GM18508 (cell line): ENCODE data around the gene GPAT3.
"Not testable (repeated sequence)": the region's sequence is repeated elsewhere in the genome, so short reads cannot be mapped to it uniquely, and the experiment has no call there.

ENCODE experiments used
- ATAC-seq: cut with Tn5 transposase; IDR thresholded peaks from one replicate; pipeline ENCODE4 v1.9.1; 2021; ENCODE audit warnings: moderate number of reproducible peaks; ENCODE audit not compliant: insufficient read depth, unreplicated experiment

GPAT3 gene

DNA sequence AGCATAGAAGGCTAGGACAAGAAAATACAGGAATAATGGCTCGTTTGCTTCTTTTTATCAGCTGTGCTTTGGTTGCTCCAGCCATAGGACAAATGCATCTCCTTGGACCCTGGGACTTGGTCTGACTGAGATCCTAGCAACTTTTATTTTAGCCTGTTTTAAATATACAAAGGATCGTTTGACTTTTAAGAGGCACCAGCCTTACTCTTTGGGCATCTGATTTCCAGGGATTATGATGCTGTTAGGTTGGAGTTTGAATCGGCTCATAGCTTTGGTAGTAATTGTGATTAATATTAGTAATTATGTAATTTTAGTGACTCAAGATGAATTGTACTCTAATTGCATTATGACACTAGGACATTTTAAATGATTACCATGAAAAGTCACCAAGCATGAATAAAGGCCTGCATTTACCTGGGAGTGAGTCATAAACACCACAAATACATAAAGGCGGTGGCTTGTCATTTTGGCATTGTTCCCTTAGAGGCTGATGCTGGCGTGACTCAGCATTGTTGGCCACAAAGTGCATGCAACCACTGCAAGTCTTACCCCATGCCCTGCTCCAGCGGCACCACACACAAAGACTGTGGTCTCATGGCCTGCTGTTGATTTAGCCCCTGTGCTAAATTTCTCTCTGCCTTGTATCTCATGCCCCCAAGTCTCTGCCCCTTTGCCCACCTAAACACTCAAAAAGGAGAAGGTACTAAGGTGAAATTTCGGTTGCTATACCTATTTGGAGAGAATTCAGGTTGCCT is 12.4 kb downstream of the GPAT3 start:
- peak; percentile 90 for ATAC-seq

DNA sequence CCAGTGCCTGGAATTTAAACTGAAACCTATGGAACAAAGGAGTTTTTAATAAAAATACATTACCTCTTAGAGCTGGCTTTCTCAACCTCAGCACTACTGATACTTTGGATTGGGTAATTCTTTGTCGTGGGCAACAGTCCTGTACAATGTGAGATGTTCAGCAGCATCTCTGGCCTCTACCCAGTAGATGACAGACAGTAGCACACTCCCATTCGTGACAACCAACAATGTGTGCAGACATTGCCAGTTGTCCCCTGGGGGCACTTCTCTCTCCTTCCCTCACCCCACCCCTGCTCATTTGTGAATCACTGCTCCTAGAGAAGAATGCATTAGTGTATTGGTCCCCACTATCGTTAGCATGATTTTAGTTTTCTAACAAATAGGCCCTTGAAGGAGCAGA is 16.2 kb downstream of the GPAT3 start:
- ATAC-seq: no peak

DNA sequence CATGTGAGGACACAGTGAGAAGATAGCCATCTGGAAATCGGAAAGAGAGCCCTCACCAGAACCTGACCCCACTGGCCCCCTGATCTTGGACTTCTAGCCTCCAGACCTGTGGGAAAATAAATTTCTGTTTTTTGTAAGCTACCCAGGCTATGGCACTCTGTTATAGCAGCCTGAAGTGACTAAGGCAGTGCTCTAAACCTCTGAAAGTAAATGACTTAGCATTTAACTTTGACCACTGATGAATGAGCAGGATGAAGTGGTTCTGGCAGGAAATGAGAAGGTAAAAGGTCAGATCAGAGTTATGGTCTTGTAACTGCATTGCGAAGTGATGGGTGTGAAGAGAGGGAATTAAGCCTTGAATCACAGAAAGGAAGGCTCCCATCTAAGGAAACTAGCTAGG is 17.0 kb downstream of the GPAT3 start:
- ATAC-seq: peak; percentile 69

DNA sequence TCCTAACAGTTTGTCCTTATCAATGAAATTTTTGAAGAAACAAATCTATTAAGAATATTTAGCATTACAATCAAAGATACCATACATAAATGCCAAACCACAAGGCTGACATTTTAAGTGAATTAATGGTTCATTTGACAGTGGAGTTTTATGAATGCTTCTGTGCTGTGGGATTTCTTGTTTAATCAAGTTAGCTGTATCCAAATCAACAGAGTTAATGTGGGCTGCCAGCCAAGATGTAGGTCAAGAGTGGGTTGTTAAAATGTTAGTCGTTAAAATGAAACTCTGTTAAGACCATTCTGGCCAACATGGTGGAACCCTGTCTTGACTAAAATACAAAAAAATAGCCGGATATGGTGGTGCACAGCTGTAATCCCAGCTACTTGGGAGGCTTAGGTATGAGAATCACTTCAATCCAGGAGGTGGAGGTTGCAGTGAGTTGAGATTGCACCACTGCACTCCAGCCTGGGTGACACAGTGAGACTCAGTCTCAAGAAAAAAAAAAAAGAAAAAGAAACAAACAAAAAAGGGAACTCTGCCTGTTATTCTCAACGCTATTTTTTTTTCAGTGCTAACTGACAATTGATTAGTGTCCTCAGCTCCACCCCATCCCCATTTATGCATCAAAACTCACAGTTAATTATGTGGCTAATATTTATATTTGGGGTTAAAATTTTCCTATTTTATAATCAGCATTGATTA is 20.2 kb downstream of the GPAT3 start:
- no peak for ATAC-seq

DNA sequence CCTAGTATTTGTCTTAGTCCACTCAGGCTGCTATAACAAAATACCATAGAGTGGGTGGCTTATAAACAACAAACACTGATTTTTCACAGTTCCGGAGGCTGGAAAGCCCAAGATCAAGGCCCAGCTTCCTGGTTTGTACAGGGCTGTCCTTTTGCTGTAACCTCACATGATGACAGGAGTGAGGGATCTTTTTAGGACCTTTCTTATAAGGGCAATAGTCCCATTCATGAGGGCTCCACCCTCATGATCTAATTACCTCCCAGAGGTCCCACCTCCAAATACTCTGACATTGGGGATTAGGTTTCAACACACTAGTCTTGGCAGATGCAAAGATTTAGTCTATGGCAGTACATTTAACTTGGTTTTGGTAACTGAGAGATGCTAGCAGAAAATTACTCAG is 20.9 kb downstream of the GPAT3 start:
- ATAC-seq: no peak

DNA sequence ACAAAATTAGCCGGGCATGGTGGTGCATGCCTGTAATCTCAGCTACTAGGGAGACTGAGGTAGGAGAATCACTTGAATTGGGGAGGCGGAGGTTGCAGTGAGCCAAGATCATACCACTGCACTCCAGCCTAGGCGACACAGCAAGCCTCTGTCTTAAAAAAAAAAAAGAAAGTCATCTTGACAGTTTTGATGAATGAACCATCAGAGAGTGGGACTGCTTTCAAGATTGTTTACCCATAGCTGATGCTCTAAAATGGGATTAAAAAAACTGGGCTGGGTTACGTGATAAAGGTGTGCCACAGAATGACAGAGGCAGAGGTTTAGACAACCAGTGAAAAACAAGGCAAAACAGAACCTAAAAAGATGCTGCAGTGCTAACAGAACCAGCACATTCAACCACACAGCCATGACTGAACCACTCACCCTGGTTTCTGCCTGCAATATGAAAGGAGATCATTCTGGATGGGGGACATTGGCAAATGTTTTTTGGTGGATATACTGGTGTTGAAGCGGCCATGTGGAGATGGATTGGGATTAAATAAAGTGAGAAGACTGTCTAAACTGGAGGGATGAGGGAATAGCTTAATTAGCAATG is 22.2 kb downstream of the GPAT3 start:
- no peak for ATAC-seq

DNA sequence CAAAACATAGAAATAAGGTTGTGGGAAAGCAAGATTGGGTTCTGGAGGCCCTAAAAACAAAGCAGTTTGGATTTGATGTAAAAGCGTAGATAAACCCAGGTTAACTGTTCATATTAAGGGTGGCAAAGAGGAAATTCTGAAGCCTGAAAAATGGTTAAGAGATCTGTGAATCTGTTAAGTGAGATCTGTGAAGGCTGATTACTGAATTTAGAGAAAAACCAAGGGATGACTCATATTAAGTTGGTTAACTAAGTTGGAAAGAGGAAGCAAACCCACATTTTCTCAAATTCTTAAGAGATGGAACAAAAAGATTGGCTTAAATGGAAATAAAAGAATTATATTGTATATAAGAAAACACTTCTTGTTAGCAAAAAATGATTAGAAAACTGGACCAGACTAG is 22.8 kb downstream of the GPAT3 start:
- no peak for ATAC-seq

DNA sequence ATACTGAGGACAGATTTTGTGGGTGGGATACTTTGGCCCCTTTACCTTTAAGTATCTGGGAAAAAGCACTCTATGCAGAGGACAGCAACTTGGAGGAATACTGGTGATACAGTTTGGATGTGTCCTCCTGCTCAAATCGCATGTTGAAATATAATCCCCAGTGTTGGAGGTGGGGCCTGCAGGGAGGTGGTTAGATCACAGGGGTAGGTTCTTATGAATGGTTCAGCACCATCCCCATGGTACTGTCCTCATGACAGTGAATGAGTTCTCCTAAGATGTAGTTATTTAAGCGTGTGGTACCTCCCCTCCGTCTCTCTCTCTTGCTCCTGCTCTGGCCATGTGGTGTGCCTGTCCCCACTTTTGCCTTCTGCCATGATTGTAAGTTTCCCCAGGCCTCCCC is 24.6 kb downstream of the GPAT3 start:
- ATAC-seq: no peak

DNA sequence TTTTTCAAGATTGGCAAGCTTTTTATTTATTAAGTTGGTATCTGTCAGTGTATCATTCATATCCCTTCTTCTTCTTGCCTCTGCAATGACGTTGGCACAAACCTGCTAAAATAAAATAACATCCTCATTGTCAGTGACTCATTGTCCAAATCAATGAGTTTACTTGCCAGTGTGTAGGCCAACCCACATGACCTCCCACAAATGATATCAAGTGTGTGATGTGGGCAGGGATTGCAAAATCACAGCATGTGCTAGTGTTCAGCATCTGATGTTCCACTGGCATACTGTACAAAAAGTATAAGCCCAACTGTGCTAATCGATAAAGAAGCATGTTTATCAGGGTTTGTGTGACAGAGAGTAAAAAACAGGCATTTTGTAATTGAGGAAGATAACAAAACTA is 25.5 kb downstream of the GPAT3 start:
- no peak for ATAC-seq

DNA sequence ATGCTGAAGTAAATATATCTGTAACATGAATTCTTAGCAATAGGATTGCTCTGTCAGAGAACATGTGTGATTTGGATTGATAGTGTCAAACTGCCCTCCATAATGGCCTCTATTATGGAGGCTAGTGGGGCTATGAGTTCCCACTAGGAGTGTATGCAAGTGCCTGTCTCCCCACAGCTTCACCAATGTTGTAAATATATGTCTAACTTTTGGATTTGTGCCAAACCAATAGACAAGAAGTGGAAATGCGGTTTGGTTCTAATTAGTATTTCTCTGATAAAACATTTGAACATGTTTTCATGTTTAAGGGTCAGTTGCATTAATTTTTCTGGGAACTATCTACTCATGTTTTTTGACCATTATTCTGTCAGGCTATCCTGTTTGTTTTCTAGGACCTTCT is 28.1 kb downstream of the GPAT3 start:
- ATAC-seq: no peak

DNA sequence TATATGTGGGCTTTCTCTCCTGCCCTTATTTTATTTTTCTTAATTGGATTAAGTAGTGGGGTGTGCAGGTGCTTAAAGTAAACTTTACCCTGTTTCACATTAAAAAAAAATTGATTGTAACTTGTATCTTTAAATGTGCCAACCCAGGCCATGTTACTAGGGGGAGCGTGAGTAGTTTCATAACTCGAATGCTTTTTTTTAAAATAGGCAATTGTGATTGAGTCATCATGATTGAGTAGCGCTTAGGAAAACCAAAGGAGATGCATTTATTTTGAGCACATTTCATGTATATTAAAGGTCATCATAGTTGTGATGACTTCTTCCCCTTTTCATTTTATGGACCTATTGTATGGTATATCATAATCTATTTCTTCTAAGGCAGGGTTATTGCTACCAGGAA is 32.2 kb downstream of the GPAT3 start:
- no peak for ATAC-seq

DNA sequence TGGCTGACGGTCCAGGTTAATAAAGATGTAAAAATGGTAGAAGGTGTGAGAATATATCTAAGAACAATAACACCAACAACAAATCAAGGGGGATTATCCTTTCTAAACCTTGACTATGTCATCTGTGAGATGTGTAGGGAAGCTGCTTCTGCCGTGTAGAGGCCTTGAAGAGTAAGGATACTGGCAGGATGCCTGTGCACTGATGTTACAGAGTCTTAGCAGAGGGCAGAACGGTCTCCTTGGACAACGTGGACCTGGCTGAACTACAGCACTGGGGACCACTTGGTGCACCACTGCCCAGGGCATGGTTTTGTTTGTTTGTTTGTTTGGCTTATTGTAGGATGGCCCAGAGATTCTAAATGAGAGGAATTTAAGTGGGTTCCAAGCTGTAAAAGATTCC is 33.5 kb downstream of the GPAT3 start:
- ATAC-seq: no peak

DNA sequence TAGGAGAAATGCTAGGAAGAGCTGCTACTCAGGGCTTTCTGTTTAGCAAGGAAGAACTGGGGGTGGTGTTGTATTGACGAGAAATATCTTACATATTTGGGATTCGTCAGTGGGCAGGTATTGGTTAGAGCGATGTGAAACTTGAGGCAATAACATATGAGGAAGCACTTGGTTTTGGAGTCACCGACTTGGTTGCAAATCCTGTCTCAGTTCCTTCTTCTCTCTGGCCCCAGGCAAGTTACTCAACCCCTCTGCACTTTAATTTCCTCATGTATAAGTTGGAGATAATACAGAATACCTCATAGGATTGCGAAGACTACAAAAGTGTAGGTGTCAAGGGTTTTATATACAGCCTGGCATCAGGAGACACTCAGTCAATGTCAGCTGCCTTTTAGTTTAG is 34.1 kb downstream of the GPAT3 start:
- ATAC-seq: peak; percentile 79

DNA sequence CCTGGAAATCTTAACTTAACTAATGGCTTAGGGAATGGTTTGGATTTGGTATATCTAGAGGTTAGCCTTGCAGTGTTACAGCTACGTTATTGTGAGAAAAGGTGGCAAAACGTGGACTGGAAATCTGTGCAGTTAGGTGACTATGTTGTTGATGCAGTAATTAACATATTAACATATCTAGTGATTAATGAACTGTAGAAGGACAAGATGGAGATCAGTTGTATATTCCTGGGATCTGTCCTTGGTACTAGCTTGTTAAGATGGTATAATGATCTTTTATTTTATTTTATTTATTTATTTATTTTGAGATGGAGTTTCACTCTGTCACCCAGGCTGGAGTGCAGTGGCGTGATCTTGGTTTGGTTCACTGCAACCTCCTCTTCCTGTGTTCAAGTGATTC is 36.9 kb downstream of the GPAT3 start:
- no peak for ATAC-seq

DNA sequence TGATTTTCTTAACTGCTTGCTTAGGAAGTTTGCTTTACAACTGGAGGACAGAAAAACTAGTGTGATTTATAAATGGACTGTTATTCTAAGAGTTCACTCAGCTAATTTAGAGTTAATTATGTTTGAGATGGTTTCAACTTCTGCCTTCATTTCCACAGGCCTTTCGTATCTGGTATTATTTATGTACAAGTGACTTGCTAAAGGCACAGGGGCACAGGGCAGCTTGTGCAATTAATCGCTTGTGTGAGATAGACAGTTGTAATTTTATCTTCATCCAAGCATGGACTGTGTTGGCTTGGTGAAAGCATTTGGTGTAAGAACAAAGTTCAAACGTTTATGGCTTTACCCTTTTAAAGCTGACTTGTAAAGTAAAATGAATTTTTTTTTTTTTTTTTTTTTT is 38.3 kb downstream of the GPAT3 start:
- ATAC-seq: no peak

DNA sequence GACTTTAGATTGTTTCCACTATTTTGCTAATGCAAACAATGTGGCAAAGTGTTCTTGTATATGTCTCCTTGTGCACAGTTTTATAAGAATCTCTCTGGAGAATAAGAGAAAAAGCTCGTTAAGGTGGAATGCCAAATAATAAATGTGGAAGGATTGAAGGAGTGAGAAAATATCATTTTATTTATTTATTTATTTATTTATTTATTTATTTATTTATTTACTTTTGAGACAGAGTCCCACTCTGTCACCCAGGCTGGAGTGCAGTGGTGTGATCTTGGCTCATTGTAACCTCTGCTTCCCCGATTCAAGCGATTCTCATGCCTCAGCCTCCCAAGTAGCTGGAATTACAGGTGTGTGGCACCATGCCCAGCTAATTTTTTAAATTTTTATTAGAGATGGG is 40.3 kb downstream of the GPAT3 start:
- not testable (repeated sequence) for ATAC-seq

DNA sequence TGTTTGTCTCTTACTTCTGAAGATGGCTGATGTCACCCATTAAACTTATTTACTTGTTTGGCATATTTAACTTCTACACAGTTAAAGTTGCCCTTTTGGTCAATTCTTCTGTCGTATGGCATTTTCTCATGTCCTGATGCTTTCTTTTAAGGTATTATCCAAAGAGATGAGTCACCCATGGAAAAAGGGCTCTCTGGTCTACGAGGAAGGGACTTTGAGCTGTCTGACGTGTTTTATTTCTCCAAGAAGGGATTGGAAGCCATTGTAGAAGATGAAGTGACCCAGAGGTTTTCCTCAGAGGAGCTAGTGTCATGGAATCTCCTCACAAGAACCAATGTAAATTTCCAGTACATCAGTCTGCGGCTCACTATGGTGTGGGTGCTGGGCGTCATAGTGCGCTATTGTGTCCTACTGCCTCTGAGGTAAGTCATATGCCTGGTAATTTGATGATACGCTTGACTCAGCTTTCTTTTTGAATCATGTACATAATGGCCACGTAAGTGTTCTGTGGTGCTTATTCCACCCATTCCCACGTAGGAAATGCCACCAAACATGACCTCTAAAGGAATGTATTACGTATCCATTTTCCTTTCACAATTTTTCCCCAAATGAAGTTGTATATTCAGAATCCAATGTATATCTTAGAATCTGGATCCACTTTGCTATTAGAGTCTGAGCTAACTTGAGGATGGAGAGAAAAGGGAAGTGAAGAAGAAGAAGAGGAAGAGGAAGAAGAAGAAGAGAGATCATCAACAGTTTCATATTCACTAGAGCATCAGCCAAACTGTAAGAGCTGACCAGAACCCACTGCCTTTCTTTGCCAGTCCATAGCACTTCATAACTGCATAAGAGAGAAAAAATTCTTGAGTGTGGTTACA is 45.7 kb downstream of the GPAT3 start:
- ATAC-seq: peak; percentile 83

DNA sequence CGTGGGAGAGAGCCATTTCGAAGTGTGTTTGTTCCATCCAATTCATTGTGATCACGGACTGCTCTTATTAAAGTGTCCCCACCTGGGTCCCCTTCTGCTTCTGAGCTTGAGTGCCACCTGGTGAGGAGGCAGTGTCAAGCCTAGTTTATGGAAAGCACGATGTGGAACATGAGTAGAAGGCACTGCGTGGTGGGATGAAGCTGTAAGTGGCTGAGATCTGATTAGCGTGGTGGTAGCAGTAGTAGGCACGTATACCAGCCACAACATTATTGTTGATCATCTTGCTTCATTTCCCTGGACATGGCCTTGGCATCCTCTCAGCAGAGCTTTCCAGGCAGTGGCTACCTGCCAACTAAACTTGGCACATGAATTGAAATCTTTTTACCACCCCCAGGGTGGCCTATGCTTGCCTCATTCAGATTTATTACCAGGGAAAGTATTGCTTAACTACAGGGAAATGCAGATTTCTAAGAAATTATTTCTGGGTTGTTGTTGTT is 46.4 kb downstream of the GPAT3 start:
- ATAC-seq: no peak

DNA sequence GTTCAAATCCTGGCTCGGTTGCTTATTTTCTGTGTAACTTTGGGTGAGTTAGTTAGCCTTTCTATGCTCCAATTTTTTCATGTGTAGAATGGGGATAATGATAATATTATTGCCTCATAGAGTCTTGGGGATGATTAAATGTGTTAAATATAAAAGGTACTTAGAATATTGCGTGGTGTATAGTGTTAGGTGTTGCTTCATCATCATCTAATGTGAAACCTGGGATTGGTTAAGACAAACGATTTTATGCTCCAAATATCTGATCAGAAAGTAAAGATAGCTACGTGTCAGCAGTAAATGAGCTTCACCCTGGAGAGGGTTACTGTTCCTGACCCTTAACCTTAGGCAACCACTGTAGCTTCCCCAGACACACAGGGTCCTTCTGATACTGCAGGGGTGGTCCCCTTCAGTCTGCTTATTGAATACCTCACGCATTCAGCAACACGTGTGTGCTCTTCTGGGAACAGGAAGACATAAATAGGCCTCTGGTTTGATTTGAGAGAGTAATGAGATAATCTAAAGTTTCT is 50.1 kb downstream of the GPAT3 start:
- no peak for ATAC-seq

DNA sequence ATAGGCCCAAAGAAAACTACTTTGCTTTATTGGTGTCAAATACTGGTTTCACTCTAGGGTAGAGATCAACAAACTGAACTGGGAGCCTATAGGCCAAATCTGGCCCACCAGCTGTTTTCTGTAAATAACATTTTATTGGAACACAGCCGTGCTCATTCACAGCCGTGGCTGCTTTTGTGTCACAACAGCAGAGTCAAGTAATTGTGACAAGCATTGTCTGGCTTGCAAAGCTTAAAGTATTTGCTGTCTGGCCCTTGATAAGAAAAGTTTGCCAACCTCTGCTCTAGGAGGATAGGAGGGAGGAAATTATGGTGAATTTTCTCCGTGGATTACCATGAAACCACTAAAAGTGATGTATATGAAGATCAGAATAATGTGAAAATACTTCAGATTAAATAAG is 53.4 kb downstream of the GPAT3 start:
- ATAC-seq: no peak
